Left lobe of liver (tissue), 2 donors: ENCODE data around the gene COL4A1. TPM values are rescaled to one million over a fixed set of nuclear protein-coding genes. Genes with fewer than 3 reads are reported as not detected.

Experiments
- ATAC-seq: fragments of 200-7000 bp; cut with Tn5 transposase; one replicate; pipeline ENCODE4 v1.9.1; 2020; ENCODE audit warnings: mild to moderate bottlenecking, moderate library complexity
- DNase-seq: peaks from one replicate; pipeline ENCODE4 v3.0.0-alpha.2; 2020; ENCODE audit warnings: low spot score
- total RNA-seq: library from RNA; stranded (reverse); gene quantifications from one replicate; pipeline ENCODE4 v1.2.1, GENCODE V29; 2021
- donor health status: DM: no; HTN: no; CAD: no; lungs with moderate emphysema.
- donor health status: DM: no; HTN: yes; CAD: no.

Gene COL4A1
- total RNA-seq, 1 donor from 2014 or later: 9.1 TPM

GRCh38 chr13:110228936-110229904 lies 77.7 kb downstream of the COL4A1 start:
- ATAC-seq (no peak), DNase-seq (no peak)

GRCh38 chr13:110227864-110228643 lies 78.9 kb downstream of the COL4A1 start:
- ATAC-seq (no peak), DNase-seq (no peak)

- ATAC-seq (no peak), DNase-seq (no peak)
Measured at GRCh38 chr13:110227416-110227815, 79.5 kb downstream of the COL4A1 start.

- DNase-seq: no peak
Measured at GRCh38 chr13:110225609-110226574, 81.1 kb downstream of the COL4A1 start.

GRCh38 chr13:110225003-110225402 lies 82.0 kb downstream of the COL4A1 start:
- no peak for ATAC-seq
- DNase-seq: no peak

More at GRCh38 chr13:110225609-110226574, 81.1 kb downstream of the COL4A1 start:
- ATAC-seq: no peak

- ATAC-seq (no peak), DNase-seq (no peak)
Measured at GRCh38 chr13:110224519-110224918, 82.4 kb downstream of the COL4A1 start.

- ATAC-seq: no peak
- DNase-seq: no peak
Measured at GRCh38 chr13:110221406-110222117, 85.4 kb downstream of the COL4A1 start.

- no peak for ATAC-seq
Measured at GRCh38 chr13:110220471-110220870, 86.5 kb downstream of the COL4A1 start.

GRCh38 chr13:110218581-110219201 lies 88.3 kb downstream of the COL4A1 start:
- ATAC-seq (no peak), DNase-seq (no peak)

More at GRCh38 chr13:110220471-110220870, 86.5 kb downstream of the COL4A1 start:
- no peak for DNase-seq

GRCh38 chr13:110217811-110218210 lies 89.1 kb downstream of the COL4A1 start:
- no peak for ATAC-seq
- no peak for DNase-seq

- DNase-seq: no peak
- no peak for ATAC-seq
Measured at GRCh38 chr13:110217085-110217484, 89.9 kb downstream of the COL4A1 start.

- DNase-seq (no peak), ATAC-seq (peak; percentile 26)
Measured at GRCh38 chr13:110216398-110217041, 90.4 kb downstream of the COL4A1 start.

GRCh38 chr13:110216006-110216397 lies 91.0 kb downstream of the COL4A1 start:
- ATAC-seq: no peak
- no peak for DNase-seq

GRCh38 chr13:110215606-110216005 lies 91.4 kb downstream of the COL4A1 start:
- ATAC-seq: no peak
- DNase-seq: no peak

GRCh38 chr13:110214637-110215036 lies 92.3 kb downstream of the COL4A1 start:
- DNase-seq (no peak), ATAC-seq (no peak)

- no peak for DNase-seq
- no peak for ATAC-seq
Measured at GRCh38 chr13:110213461-110214074, 93.4 kb downstream of the COL4A1 start.

GRCh38 chr13:110212529-110212928 lies 94.4 kb downstream of the COL4A1 start:
- DNase-seq (no peak), ATAC-seq (no peak)

GRCh38 chr13:110211735-110212134 lies 95.2 kb downstream of the COL4A1 start:
- no peak for ATAC-seq
- DNase-seq: no peak
